ENCODE data around the gene FRMPD4. TPM values are rescaled to one million over a fixed set of nuclear protein-coding genes. Genes with fewer than 3 reads are reported as not detected.

The FRMPD4 gene
- total RNA-seq, 1 donor from 2014 or later = 0.29 TPM

DNA sequence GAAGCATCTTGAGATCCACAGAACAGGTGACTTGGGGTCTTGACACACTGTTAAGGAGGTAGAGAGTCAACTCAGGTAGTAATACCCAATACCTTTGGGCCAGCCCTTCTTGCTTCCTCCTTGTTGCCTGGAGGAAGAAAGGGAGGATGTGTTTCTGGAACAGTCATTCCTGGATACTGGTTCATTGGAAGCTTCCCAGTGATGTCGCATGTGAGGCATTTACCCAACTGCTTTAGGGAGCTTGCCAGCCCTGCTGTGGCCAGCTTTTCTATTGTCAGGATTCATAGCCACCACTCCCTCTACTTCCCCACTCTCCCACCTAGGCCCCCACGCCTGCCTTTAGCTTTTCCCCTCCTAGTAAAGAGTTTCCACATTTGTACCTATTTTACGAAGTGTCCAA is 342.7 kb downstream of the FRMPD4 start:
- H3K27me3 ChIP-seq = no peaks in the 10 kb centered on the region
- no peak for DNase-seq
- no peak overlapping the region for H3K4me3 ChIP-seq
- no peak overlapping the region for H3K27ac ChIP-seq
- no peaks in the 10 kb centered on the region for H3K4me1 ChIP-seq
- no peaks in the 10 kb centered on the region for H3K36me3 ChIP-seq
- intact Hi-C loops (cut with DNase I) = no loop called here
- TF ChIP-seq CTCF (IDR thresholded peaks at IDR 0.05) = no peak
- no peaks in the 10 kb centered on the region for H3K9me3 ChIP-seq
- no peak for ATAC-seq

DNA sequence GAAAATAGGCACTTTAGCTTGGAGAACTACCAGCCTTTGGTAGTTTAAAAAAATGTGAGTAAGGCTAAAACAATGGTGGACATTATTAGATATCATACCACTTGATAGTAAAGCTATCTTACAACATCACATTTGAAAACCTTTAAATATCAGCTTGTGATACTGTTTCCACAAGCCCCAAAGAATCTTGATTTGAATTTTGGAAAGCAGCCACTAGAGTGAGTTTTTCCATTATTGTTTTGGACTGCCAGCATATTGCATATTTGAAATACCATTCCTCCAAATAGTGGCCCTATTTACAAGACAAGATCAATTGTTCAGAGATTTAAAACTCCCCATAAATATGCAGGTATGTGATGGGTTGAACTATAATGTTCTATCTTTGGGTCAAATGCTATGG is 349.9 kb downstream of the FRMPD4 start:
- intact Hi-C loops (cut with DNase I) = no loop called here
- H3K9me3 ChIP-seq = no peaks in the 10 kb centered on the region
- H3K27ac ChIP-seq = no peak overlapping the region
- DNase-seq (no peak), ATAC-seq (no peak)
- TF ChIP-seq CTCF (IDR thresholded peaks at IDR 0.05) = no peak
- no peaks in the 10 kb centered on the region for H3K27me3 ChIP-seq
- no peaks in the 10 kb centered on the region for H3K4me1 ChIP-seq
- no peak overlapping the region for H3K4me3 ChIP-seq
- H3K36me3 ChIP-seq = no peaks in the 10 kb centered on the region

GRCh38 chrX:12488771-12489170 is 350.5 kb downstream of the FRMPD4 start:
- no peak for ATAC-seq
- Histone ChIP-seq H3K4me1 (no peaks in the 10 kb centered on the region), H3K27ac (no peak overlapping the region), H3K9me3 (no peaks in the 10 kb centered on the region), H3K4me3 (no peak overlapping the region), H3K27me3 (no peaks in the 10 kb centered on the region), H3K36me3 (no peaks in the 10 kb centered on the region)
- TF ChIP-seq CTCF (IDR thresholded peaks at IDR 0.05) = no peak
- no peak for DNase-seq
- intact Hi-C loops (cut with DNase I) = no loop called here

DNA sequence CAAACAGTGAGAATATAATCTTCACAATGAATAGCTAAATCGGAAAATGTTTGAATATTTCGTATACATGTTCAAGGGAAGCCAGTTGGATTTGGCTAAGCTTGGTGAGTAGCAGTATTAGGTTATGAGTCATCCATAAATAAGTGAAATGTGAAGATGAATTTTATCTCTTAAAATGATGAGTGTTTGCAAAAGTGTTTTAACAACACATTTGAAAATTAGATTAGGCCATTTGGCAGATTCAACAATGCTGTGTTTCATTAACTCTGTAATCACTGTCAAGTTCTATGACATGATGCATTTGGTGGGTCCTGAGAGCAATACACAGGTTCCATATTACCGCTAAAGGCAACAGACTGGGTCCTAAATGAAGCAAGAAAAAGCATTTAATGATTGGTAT is 351.1 kb downstream of the FRMPD4 start:
- intact Hi-C loops (cut with DNase I) = no loop called here
- H3K4me1 ChIP-seq = no peaks in the 10 kb centered on the region
- H3K27ac ChIP-seq = no peak overlapping the region
- no peak for ATAC-seq
- no peaks in the 10 kb centered on the region for H3K27me3 ChIP-seq
- no peaks in the 10 kb centered on the region for H3K36me3 ChIP-seq
- no peaks in the 10 kb centered on the region for H3K9me3 ChIP-seq
- no peak for TF ChIP-seq CTCF (IDR thresholded peaks at IDR 0.05)
- DNase-seq = no peak
- no peak overlapping the region for H3K4me3 ChIP-seq

DNA sequence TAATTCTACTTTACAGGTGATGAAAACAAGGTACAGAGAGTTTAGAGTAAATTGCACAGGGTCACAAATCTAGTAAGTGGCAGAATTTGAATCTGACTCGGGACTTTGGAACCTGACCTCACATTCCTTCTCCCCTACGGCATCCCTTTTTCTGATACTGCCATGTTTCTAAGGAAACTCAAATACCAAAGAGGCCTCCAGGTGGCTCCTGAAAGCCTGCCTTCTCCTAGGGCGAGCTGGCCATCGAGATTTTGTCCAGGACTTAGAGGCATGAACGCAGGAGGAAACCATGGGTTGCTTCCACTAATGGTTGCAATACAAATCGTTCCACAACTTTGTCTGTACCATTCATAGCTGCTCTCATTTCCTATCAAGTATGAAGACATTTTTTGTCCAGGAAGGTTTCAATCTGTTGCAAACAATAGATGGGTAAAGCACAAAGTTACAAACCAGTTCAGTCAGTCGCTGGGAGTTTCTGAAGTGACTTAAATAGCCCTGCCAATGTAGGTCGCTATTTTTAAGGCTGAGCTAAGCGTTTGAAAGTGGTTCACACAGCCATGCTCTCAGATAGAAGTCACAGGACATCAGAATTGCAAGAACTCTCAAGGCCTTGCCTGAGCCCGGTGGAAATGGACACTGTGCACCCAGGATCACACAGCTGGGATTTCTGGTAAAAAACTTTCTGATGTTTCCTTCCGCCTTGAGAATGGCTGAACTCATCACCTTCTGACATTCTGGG is 356.3 kb downstream of the FRMPD4 start:
- TF ChIP-seq CTCF (IDR thresholded peaks at IDR 0.05) = no peak
- Histone ChIP-seq H3K27me3 (no peaks in the 10 kb centered on the region), H3K27ac (no peak overlapping the region), H3K36me3 (no peaks in the 10 kb centered on the region), H3K9me3 (no peaks in the 10 kb centered on the region), H3K4me3 (no peak overlapping the region), H3K4me1 (no peaks in the 10 kb centered on the region)
- DNase-seq (no peak), ATAC-seq (no peak)
- intact Hi-C loops (cut with DNase I) = no loop called here

- ATAC-seq = no peak
- H3K4me1 ChIP-seq = no peaks in the 10 kb centered on the region
Measured at GRCh38 chrX:12496343-12496742, 358.1 kb downstream of the FRMPD4 start.

More at GRCh38 chrX:12496343-12496742, 358.1 kb downstream of the FRMPD4 start:
- Histone ChIP-seq H3K36me3 (no peaks in the 10 kb centered on the region), H3K9me3 (no peaks in the 10 kb centered on the region), H3K27me3 (no peaks in the 10 kb centered on the region), H3K4me3 (no peak overlapping the region), H3K27ac (no peak overlapping the region)
- intact Hi-C loops (cut with DNase I) = no loop called here
- no peak for DNase-seq
- TF ChIP-seq CTCF (IDR thresholded peaks at IDR 0.05) = no peak

All from upper lobe of right lung (tissue), 1 donor.